GM19452 (cell line): ENCODE results near the gene FSCN2.
"Not testable (repeated sequence)": the region's sequence is repeated elsewhere in the genome, so short reads cannot be mapped to it uniquely, and the experiment has no call there.

Experiments used
- ATAC-seq: cut with Tn5 transposase; IDR thresholded peaks from one replicate; pipeline ENCODE4 v1.9.1; 2021; ENCODE audit not compliant: unreplicated experiment

The FSCN2 gene

GRCh38 chr17:81524039-81524864, 3.9 kb upstream of the FSCN2 start:
- ATAC-seq = no peak

DNA sequence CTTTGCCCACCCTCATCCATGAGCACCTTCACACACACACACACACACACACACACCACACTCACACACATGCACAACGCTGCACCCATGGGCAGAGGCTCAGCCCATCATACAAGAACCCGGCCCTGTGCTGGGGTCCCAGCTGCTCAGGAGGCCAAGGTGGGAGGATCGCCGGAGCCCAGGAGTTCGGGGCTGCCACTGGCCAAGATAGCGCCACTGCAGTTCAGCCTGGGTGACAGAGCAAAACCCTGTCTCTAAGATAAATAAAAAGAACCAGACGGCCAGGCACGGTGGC, 3.4 kb upstream of the FSCN2 start:
- no peak for ATAC-seq

- no peak for ATAC-seq
Observed at GRCh38 chr17:81526662-81527571, 1.3 kb upstream of the FSCN2 start.

DNA sequence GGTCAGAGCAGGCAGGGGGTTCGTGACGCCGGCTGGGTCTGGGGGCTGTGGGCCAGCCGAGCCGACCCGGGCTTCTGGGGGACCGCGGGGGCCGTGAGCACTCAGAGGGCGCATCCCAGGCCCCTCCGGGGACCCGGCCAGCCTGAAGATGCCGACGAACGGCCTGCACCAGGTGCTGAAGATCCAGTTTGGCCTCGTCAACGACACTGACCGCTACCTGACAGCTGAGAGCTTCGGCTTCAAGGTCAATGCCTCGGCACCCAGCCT, 140 bp downstream of the FSCN2 start:
- no peak for ATAC-seq

DNA sequence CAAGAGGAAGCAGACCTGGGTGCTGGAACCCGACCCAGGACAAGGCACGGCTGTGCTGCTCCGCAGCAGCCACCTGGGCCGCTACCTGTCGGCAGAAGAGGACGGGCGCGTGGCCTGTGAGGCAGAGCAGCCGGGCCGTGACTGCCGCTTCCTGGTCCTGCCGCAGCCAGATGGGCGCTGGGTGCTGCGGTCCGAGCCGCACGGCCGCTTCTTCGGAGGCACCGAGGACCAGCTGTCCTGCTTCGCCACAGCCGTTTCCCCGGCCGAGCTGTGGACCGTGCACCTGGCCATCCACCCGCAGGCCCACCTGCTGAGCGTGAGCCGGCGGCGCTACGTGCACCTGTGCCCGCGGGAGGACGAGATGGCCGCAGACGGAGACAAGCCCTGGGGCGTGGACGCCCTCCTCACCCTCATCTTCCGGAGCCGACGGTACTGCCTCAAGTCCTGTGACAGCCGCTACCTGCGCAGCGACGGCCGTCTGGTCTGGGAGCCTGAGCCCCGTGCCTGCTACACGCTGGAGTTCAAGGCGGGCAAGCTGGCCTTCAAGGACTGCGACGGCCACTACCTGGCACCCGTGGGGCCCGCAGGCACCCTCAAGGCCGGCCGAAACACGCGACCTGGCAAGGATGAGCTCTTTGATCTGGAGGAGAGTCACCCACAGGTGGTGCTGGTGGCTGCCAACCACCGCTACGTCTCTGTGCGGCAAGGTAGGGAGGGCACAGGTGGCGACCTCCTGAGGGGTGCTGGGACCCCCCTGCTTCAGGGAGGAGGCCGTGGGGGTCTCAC, 667 bp downstream of the FSCN2 start:
- ATAC-seq = no peak

GRCh38 chr17:81529437-81529803, 1.2 kb downstream of the FSCN2 start:
- ATAC-seq = no peak

DNA sequence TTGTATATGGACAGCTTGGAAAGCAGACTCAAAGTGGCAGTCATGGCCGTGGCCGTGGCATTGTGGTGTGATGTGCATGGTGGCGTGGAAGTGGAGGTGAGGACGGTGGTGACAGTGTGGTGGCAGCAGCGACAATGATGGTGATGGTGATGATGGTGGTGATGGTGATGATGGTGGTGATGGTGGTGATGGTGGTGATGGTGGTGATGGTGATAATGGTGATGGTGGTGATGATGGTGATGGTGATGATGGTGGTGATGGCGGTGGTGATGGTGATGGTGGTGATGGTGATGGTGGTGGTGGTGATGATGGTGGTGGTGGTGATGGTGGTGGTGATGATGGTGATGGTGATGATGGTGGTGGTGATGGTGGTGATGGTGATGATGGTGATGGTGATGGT, 2.8 kb downstream of the FSCN2 start:
- not testable (repeated sequence) for ATAC-seq

GRCh38 chr17:81531998-81532404, 3.8 kb downstream of the FSCN2 start:
- ATAC-seq = not testable (repeated sequence)

DNA sequence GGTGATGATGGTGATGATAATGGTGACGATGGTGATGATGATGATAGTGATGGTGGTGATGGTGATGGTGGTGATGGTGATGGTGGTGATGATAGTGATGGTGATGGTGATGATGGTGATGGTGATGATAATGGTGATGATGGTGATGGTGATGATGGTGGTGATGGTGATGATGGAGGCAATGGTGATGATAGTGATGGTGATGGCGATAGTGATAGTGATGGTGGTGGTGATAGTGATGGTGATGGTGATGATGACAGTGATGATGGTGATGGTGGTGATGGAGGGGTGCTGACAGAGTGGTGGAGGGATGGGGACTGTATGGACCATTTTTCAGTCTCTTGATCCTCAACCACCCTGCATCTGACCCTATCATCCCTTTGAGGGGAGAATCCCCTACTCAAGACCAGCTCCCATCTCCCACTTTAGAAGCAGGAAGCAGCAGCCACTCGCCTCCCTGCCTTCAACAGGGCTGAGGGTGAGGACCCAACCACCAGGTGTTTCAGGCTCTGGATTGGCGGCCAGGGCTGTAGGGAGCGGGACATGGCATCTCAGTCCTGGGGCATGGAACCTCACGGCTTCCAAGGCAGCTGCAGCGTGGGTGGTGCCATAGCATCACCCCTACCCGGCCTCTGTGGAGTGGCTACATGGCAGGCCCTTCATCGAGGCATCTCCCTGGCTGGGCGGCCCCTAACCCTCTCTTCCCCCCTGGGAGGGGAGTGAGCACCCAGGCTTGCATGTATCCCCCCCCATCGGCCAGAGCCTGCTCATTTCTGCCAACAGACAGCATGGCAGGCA, 4.5 kb downstream of the FSCN2 start:
- no peak for ATAC-seq

- ATAC-seq = no peak
Observed at GRCh38 chr17:81533339-81534141, 5.4 kb downstream of the FSCN2 start.

DNA sequence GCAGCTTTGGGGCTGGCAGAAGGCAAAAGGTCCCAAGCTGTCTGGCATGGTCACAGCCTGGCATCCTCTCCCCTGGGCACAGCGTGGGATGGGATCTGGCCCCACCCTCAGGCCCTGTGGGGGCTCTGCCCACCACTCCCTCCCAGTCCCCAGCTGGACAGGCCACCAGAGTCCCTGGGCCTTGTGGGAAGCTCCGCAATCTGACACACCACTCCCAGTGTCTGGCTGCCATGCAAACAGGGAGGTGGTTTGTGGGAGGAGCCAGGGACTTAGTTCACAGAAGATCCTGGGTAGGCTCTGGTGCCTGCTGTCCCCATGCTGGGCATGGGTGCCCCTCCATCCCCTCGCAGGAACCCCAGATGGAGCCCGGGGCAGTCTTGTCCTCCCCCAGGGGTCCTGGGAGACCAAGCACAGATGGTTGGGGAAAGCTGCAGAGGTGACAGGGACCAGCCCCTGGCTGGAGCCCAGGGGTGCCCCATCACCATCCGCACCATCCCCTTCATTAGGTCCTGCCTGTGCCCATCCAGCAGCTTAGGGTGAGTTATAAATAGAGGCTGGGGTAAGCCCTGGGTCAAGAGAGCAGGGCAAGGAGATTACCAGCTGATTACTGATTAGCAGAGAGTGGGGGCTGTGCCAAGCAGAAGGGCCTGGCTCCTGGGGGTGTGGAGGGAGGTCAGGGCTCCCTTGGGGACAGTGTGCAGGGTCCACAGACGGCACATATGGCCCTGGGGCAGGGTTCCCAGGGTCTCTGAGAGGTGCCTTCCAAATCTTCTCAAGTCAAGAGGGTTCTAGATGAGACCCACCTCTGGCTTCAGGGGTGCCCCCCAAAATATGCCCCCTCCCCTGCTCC, 6.2 kb downstream of the FSCN2 start:
- ATAC-seq = no peak

GRCh38 chr17:81535007-81535328, 6.8 kb downstream of the FSCN2 start:
- ATAC-seq = no peak

DNA sequence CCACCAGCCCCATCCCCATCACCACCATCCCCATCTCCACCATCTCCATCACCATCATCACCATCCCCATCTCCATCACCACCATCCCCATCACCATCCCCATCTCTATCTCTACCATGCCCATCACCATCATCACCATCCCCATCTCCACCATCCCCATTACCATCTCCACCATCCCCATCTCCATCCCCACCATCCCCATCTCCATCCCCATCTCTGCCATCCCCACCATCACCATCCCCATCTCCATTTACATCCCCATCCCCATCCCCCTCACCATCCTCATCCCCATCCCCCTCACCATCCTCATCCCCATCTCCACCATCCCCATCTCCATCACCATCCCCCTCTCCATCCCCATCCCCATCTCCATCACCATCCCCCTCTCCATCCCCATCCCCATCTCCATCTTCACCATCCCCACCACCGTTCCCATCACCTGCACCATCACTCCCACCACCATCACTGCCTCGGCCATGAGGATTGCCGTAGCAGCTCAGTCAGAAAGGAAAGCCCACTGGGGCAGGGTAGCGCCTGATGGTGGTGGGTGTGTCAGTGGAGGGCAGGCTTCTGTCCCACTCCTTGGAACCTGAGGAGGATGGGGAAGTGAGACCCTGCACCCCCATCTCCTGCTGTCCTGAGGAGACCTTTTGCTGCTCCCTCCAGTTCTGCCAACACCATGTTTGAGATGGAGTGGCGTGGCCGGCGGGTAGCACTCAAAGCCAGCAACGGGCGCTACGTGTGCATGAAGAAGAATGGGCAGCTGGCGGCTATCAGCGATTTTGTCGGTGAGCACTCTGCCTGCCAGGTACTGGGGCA, 7.5 kb downstream of the FSCN2 start:
- no peak for ATAC-seq

GRCh38 chr17:81536299-81537290, 8.4 kb downstream of the FSCN2 start:
- ATAC-seq = no peak

DNA sequence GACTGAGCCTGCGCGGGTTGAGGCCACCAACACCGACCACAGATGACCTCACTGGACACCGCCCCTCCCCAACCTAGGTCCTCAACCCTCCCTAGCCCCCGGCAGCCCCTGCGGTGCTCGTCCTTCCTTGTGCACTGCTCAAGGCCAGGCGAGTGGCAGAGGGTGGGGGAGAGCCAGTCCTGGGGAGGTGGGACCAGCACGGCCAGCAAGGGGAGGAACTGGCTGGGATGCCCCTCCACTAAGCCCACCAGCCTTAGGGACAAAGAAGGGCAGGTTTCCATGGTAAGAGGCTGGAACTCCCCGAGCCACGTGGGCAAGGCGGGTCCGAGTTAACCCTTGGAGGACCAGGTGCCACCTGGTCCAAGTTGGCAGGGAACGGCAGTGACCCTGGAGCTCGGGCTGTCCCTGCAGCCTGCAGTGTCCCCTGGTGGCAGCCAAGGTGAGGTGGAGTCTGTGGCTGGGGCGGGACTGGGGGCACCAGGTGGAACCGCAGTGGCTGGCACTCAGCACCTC, 9.2 kb downstream of the FSCN2 start:
- ATAC-seq = no peak

GRCh38 chr17:81537856-81538555, 9.8 kb downstream of the FSCN2 start:
- ATAC-seq = no peak
